HCT116 (cell line): ENCODE measurements around the gene OSBPL5. TPM values are rescaled to one million over a fixed set of nuclear protein-coding genes. Genes with fewer than 3 reads are reported as not detected.

ENCODE experiments used
- ATAC-seq: fragments of 200-7000 bp; cut with Tn5 transposase; 2 replicates; pipeline ENCODE4 v1.9.1; 2020; ENCODE audit warnings: mild to moderate bottlenecking, moderate library complexity
- BruUV-seq: library from RNA; stranded (reverse); fragments of 400-500 nt; replicated peaks from 2 replicates; lab custom pipeline; 2021; lab: Mats Ljungman, UMichigan
- CTCF ChIA-PET: fragments of 300-600 bp; sonication (Branson Sonifier 250); formaldehyde crosslinking; loops from one replicate; lab custom pipeline; 2021; ENCODE audit warnings: antibody characterized with exemption; lab: Charles Lee
- POLR2A ChIA-PET: fragments of 300-600, 350-600 bp; sonication (Branson Sonifier 250); formaldehyde crosslinking; loops from one replicate; lab custom pipeline; 2021; ENCODE audit warnings: antibody characterized with exemption; lab: Charles Lee
- RAD21 ChIA-PET, 2 experiments: fragments of 300-600 bp; sonication (Branson Sonifier 250); formaldehyde crosslinking; loops; one replicate each; lab custom pipeline; 2023; ENCODE audit warnings: low total read pairs in 2 of 2; ENCODE audit not compliant: uncharacterized antibody in 2 of 2, unreplicated experiment in 2 of 2, low non-redundant PET in 1 of 2; lab: Charles Lee
- DNase-seq: peaks from one replicate; pipeline ENCODE4 v3.0.0-alpha.2; 2010; ENCODE audit warnings: low read depth, low spot score
- H2AFZ ChIP-seq: fragments of 200-600 bp; shearing (Covaris generic), sonication (generic); 2 replicates; pipeline ENCODE4 v1.6.1; 2017; ENCODE audit warnings: low read depth, mixed run types, mixed read lengths, antibody characterized with exemption, low read length; ENCODE audit not compliant: poor library complexity, severe bottlenecking
- H3K27ac ChIP-seq: 2 replicates; pipeline ENCODE4 v1.5.1; 2012; ENCODE audit warnings: low read depth, low read length
- H3K27me3 ChIP-seq: fragments of 200-600 bp; sonication (generic); 2 replicates; pipeline ENCODE4 v1.6.1; 2016; ENCODE audit warnings: mixed run types, low read length, mixed read lengths; ENCODE audit not compliant: insufficient read depth
- H3K36me3 ChIP-seq, 2 experiments: fragments of 200-500 bp in 1 of 2; fragments of 200-600 bp in 1 of 2; sonication (Bioruptor generic) in 1 of 2; sonication (generic) in 1 of 2; 2 replicates each; pipeline versions ENCODE4 v1.5.1 to v1.6.1; 2014 to 2016; ENCODE audit warnings: low read length in 2 of 2, inconsistent platforms in 1 of 2, mixed read lengths in 1 of 2, mixed run types in 1 of 2; ENCODE audit not compliant: insufficient read depth in 2 of 2, control insufficient read depth in 1 of 2
- H3K4me1 ChIP-seq, 2 experiments: fragments of 200-600 bp in 1 of 2; sonication (generic) in 1 of 2; 2 replicates each; pipeline versions ENCODE4 v1.5.1 to v1.6.1; 2012 to 2017; ENCODE audit warnings: low read length in 2 of 2, inconsistent platforms in 1 of 2, mild to moderate bottlenecking in 1 of 2, mixed read lengths in 1 of 2, mixed run types in 1 of 2, moderate library complexity in 1 of 2; ENCODE audit not compliant: insufficient read depth in 2 of 2, control insufficient read depth in 1 of 2
- H3K4me2 ChIP-seq: fragments of 200-600 bp; sonication (generic); 2 replicates; pipeline ENCODE4 v1.6.1; 2017; ENCODE audit warnings: mixed run types, low read length, mixed read lengths
- H3K4me3 ChIP-seq, 2 experiments: fragments of 200-600 bp in 1 of 2; sonication (generic) in 1 of 2; replicated peaks in 1 of 2; 2 replicates each; pipeline ENCODE4 v1.5.1; 2011 to 2016; ENCODE audit warnings: low read length in 2 of 2, control low read depth in 1 of 2, low read depth in 1 of 2, mild to moderate bottlenecking in 1 of 2, mixed read lengths in 1 of 2, mixed run types in 1 of 2
- H3K79me2 ChIP-seq: fragments of 200-600 bp; sonication (generic); 2 replicates; pipeline ENCODE4 v1.6.1; 2017; ENCODE audit warnings: mild to moderate bottlenecking, mixed run types, low read length, moderate library complexity, mixed read lengths; ENCODE audit not compliant: insufficient read depth
- H3K9ac ChIP-seq: fragments of 200-600 bp; sonication (generic); 2 replicates; pipeline ENCODE4 v1.6.1; 2016; ENCODE audit warnings: low read length, mixed read lengths
- H3K9me2 ChIP-seq: fragments of 200-600 bp; sonication (generic), shearing (Covaris generic); 2 replicates; pipeline ENCODE4 v1.6.1; 2017; ENCODE audit warnings: mixed run types, mild to moderate bottlenecking, moderate library complexity; ENCODE audit not compliant: insufficient read depth
- H3K9me3 ChIP-seq, 2 experiments: fragments of 200-500 bp in 1 of 2; fragments of 200-600 bp in 1 of 2; sonication (Bioruptor generic) in 1 of 2; sonication (generic) in 1 of 2; 2 replicates each; pipeline ENCODE4 v1.6.1; 2014 to 2017; ENCODE audit warnings: low read length in 2 of 2, mixed read lengths in 2 of 2, inconsistent platforms in 1 of 2, low read depth in 1 of 2, mild to moderate bottlenecking in 1 of 2, mixed run types in 1 of 2, moderate library complexity in 1 of 2; ENCODE audit not compliant: control insufficient read depth in 1 of 2, insufficient read depth in 1 of 2
- H4K20me1 ChIP-seq: fragments of 200-600 bp; sonication (generic), shearing (Covaris generic); 2 replicates; pipeline ENCODE4 v1.6.1; 2017; ENCODE audit warnings: mixed run types, mild to moderate bottlenecking, moderate library complexity; ENCODE audit not compliant: insufficient read depth
- CEBPB ChIP-seq: IDR thresholded peaks from 2 replicates; pipeline ENCODE4 v1.6.1; 2012; ENCODE audit warnings: low read depth
- EGR1 ChIP-seq: IDR thresholded peaks from 2 replicates; pipeline ENCODE4 v1.6.1; 2012; ENCODE audit warnings: low read depth
- ELF1 ChIP-seq: IDR thresholded peaks from 2 replicates; pipeline ENCODE4 v1.6.1; 2012; ENCODE audit warnings: low read depth, borderline replicate concordance
- EZH2phosphoT487 ChIP-seq: fragments of 200-600 bp; IDR thresholded peaks from 2 replicates; pipeline ENCODE4 v1.6.1; 2018; ENCODE audit warnings: antibody characterized with exemption, borderline replicate concordance
- FOSL1 ChIP-seq: IDR thresholded peaks from 2 replicates; pipeline ENCODE4 v1.6.1; 2012; ENCODE audit warnings: low read depth
- POLR2A ChIP-seq: IDR thresholded peaks from 2 replicates; pipeline ENCODE4 v1.7.0; 2011; ENCODE audit warnings: borderline replicate concordance; ENCODE audit not compliant: insufficient read depth, insufficient read length; ENCODE audit errors: extremely low read depth
- POLR2AphosphoS5 ChIP-seq: IDR thresholded peaks from 2 replicates; pipeline ENCODE4 v1.6.1; 2011; ENCODE audit warnings: mild to moderate bottlenecking, low read depth, low read length, moderate library complexity
- RAD21 ChIP-seq: IDR thresholded peaks from 2 replicates; pipeline ENCODE4 v1.6.1; 2012; ENCODE audit warnings: low read depth, mild to moderate bottlenecking
- SIN3A ChIP-seq: IDR thresholded peaks from 2 replicates; pipeline ENCODE4 v1.6.1; 2012; ENCODE audit warnings: low read depth
- SRF ChIP-seq: IDR thresholded peaks from 2 replicates; pipeline ENCODE4 v1.6.1; 2012; ENCODE audit warnings: low read depth
- TCF7L2 ChIP-seq: IDR thresholded peaks from 2 replicates; pipeline ENCODE4 v1.7.0; 2011; ENCODE audit warnings: borderline replicate concordance, inconsistent platforms; ENCODE audit not compliant: insufficient read depth, insufficient read length; ENCODE audit errors: extremely low read depth
- YY1 ChIP-seq: IDR thresholded peaks from 2 replicates; pipeline ENCODE4 v1.6.1; 2011; ENCODE audit warnings: low read length, low read depth, moderate library complexity, mild to moderate bottlenecking; ENCODE audit not compliant: insufficient replicate concordance; ENCODE audit errors: extremely low read depth
- ZFX ChIP-seq: fragments of 450-650 bp; IDR thresholded peaks from 2 replicates; pipeline ENCODE4 v1.6.1; 2017
- ZNF274 ChIP-seq: fragments of 200-500 bp; sonication (Bioruptor generic); IDR thresholded peaks from 2 replicates; pipeline ENCODE4 v1.6.1; 2014; ENCODE audit warnings: mild to moderate bottlenecking, low read depth, low read length, inconsistent platforms
- intact Hi-C: fragments of 100-400 bp; cut with micrococcal nuclease; formaldehyde crosslinking; loops from 2 replicates; pipeline ENCODE4 v1.10.0; 2022
- total RNA-seq: library from RNA; stranded (reverse); gene quantifications from one replicate; pipeline ENCODE4 v1.2.1, GENCODE V29; 2021; ENCODE audit not compliant: unreplicated experiment
- TF ChIP-seq, protein P1 (sequence below): IDR thresholded peaks from 2 replicates; pipeline ENCODE4 v1.6.1; 2012
- TF ChIP-seq, protein P2 (sequence below), 3 experiments: fragments of 200-600 bp in 1 of 3; sonication (generic) in 1 of 3; IDR thresholded peaks in 2 of 3; conservative IDR thresholded peaks in 1 of 3; 2 replicates each; pipeline ENCODE4 v1.5.1; 2012 to 2017; ENCODE audit warnings: low read depth in 2 of 3, low read length in 2 of 3, antibody characterized with exemption in 1 of 3, borderline replicate concordance in 1 of 3, control low read depth in 1 of 3, mild to moderate bottlenecking in 1 of 3, mixed read lengths in 1 of 3, mixed run types in 1 of 3, moderate library complexity in 1 of 3; ENCODE audit not compliant: insufficient read depth in 1 of 3

The OSBPL5 gene
- total RNA-seq, 1 experiment from 2014 or later: 44.2 TPM

DNA sequence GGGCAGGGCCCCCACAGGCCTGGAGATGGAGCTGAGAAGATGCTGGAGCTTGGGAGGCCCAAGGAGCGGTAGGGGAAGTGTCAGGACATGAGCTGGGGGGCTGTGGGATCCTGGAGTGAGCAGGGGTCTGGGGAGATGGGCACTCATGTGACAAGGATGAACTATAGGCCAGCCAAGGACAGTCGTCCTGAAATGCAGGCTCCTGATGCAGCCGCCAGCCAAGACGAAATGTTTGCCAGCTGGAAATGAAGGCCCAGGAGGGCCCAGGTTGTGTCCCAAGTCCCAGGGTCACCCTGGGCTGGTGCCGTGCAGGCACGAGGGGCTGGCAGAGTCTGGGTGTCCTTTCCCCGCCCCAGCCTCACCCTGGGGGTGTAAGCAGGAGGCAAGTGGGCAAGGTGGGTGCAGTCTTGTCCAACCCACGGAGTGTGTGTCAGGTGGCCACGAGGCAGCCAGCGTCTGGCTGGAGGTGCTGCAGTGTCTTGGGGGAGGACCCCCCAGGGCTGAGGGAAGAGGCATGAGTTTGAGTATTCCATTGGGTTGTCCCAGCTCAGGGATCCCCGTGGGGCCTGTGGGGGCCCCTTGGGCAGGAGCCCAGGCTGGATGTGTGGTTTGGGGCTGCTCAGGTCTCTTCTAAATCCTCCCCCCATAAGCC is 32.1 kb upstream of the OSBPL5 start:
- Histone ChIP-seq H3K9me2 (no peaks in the 10 kb centered on the region), H3K36me3 (no peaks in the 10 kb centered on the region), H2AFZ (no peak overlapping the region), H3K4me3 (no peak overlapping the region), H4K20me1 (no peaks in the 10 kb centered on the region), H3K4me1 (no peaks in the 10 kb centered on the region), H3K27ac (no peak overlapping the region), H3K9me3 (no peaks in the 10 kb centered on the region), H3K4me2 (no peak overlapping the region), H3K79me2 (no peaks in the 10 kb centered on the region), H3K27me3 (peaks cover 16% of the 10 kb centered on the region; the same call in 1 of the 2 replicates), H3K9ac (no peak overlapping the region)
- intact Hi-C loops: no loop called here
- ATAC-seq (no peak), DNase-seq (no peak)
- ChIA-PET RAD21 (no interaction called here), POLR2A (no interaction called here)
- BruUV-seq: no TSS peak
- TF ChIP-seq SIN3A (no peak), TCF7L2 (no peak), SRF (no peak), RAD21 (no peak), POLR2A (no peak), EZH2phosphoT487 (no peak), YY1 (no peak), ZFX (no peak), ELF1 (no peak), EGR1 (no peak), ZNF274 (no peak), POLR2AphosphoS5 (no peak), FOSL1 (no peak), CEBPB (no peak)
- TF ChIP-seq, protein P1, sequence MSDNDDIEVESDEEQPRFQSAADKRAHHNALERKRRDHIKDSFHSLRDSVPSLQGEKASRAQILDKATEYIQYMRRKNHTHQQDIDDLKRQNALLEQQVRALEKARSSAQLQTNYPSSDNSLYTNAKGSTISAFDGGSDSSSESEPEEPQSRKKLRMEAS: no peak
- TF ChIP-seq, protein P2, sequence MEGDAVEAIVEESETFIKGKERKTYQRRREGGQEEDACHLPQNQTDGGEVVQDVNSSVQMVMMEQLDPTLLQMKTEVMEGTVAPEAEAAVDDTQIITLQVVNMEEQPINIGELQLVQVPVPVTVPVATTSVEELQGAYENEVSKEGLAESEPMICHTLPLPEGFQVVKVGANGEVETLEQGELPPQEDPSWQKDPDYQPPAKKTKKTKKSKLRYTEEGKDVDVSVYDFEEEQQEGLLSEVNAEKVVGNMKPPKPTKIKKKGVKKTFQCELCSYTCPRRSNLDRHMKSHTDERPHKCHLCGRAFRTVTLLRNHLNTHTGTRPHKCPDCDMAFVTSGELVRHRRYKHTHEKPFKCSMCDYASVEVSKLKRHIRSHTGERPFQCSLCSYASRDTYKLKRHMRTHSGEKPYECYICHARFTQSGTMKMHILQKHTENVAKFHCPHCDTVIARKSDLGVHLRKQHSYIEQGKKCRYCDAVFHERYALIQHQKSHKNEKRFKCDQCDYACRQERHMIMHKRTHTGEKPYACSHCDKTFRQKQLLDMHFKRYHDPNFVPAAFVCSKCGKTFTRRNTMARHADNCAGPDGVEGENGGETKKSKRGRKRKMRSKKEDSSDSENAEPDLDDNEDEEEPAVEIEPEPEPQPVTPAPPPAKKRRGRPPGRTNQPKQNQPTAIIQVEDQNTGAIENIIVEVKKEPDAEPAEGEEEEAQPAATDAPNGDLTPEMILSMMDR (IDR thresholded peaks at IDR 0.05 in 2 of 3, conservative IDR thresholded peaks at IDR 0.05 in 1 of 3; ENCODE audit: borderline replicate concordance in 1 of 3, insufficient read depth in 1 of 3, low read depth in 2 of 3, low read length in 2 of 3): no peak
- TF ChIP-seq, all 23 proteins: peak for 0
- CTCF ChIA-PET: no interaction called here
